Central memory CD8-positive, alpha-beta T cell (primary cell): Measurements from ENCODE around the gene HIP1.
"Not testable (repeated sequence)": the region's sequence is repeated elsewhere in the genome, so short reads cannot be mapped to it uniquely, and the experiment has no call there.

Experiments used
- ATAC-seq: fragments of 150-1000 bp; cut with Tn5 transposase; replicated peaks from 2 replicates; pipeline ENCODE4 v1.10.0; 2022; ENCODE audit warnings: mild to moderate bottlenecking, moderate FRiP score, moderate number of reproducible peaks; ENCODE audit not compliant: poor library complexity, severe bottlenecking; ENCODE audit errors: extremely low read depth
- DNase-seq, 2 donors: peaks; one replicate each; pipeline ENCODE4 v3.0.0; 2021; ENCODE audit warnings: low spot score in 2 of 2
- H3K27ac Mint-ChIP-seq: one replicate; pipeline ENCODE4 v1.8.0; 2022; ENCODE audit warnings: low read depth, mild to moderate bottlenecking, moderate library complexity, mixed read lengths
- H3K27me3 Mint-ChIP-seq: one replicate; pipeline ENCODE4 v1.8.0; 2022; ENCODE audit warnings: mixed read lengths
- H3K36me3 Mint-ChIP-seq: one replicate; pipeline ENCODE4 v1.8.0; 2022; ENCODE audit warnings: mild to moderate bottlenecking, moderate library complexity, mixed read lengths; ENCODE audit not compliant: insufficient read depth
- H3K4me1 Mint-ChIP-seq: one replicate; pipeline ENCODE4 v1.8.0; 2022; ENCODE audit warnings: mixed read lengths
- H3K4me3 Mint-ChIP-seq: one replicate; pipeline ENCODE4 v1.8.0; 2022; ENCODE audit warnings: mild to moderate bottlenecking, moderate library complexity, mixed read lengths
- H3K9me3 Mint-ChIP-seq: one replicate; pipeline ENCODE4 v1.8.0; 2022; ENCODE audit warnings: mixed read lengths

The HIP1 gene

DNA sequence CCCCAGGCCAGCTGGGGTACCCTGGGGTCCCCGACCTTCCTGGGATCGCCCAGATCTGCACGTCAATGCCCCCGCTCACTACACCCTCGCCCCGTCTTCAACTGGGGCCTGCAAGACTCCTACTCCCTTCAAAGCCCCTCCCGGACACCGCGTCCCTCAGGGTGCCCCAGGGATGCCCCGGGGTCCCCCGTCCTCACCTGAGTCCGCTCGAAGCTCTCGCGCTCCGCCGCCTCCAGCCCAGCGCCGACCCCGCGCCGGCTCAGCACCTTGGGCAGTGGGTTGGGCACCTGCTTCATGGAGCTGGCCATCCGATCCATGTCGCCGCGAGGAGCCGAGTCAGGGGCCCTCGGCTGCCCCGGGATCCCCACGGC is at the start of gene HIP1:
Gene HIP1, minus strand, starts transcription at position 338 of the 371 bp plus-strand sequence. Its CDS starts 21 bp downstream, at position 317.
- DNase-seq (no peak), ATAC-seq (no peak)
- Mint-ChIP-seq H3K27me3 (no peaks in the 10 kb centered on the region), H3K9me3 (no peaks in the 10 kb centered on the region), H3K4me3 (peak within 1 kb of the TSS; percentile 84), H3K36me3 (peaks cover 7% of the 10 kb centered on the region), H3K27ac (peak within 1 kb of the TSS; percentile 92), H3K4me1 (peaks cover 32% of the 10 kb centered on the region)

DNA sequence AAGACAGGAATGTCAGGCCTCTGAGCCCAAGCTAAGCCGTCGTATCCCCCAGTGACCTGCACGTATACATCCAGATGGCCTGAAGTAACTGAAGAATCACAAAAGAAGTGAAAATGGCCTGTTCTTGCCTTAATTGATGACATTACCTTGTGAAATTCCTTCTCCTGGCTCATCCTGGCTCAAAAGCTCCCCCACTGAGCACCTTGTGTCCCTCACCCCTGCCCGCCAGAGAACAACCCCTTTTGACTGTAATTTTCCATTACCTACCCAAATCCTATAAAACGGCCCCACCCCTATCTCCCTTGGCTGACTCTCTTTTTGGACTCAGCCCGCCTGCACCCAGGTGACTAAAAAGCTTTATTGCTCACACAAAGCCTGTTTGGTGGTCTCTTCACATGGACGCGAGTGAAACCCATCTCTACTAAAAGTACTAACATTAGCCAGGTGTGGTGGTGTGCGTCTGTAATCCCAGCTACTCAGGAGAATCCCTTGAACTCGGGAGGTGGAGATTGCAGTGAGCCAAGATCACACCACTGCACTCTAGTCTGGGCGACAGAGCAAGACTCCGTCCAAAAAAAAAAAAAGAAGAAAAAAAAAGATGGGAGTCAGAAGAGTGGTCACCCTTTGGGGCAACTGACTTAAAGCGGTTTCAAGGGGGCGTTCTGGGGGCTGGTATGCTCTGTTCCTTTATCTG is 49.6 kb upstream of the HIP1 start:
- not testable (repeated sequence) for H3K27me3 Mint-ChIP-seq, H3K4me1 Mint-ChIP-seq, H3K9me3 Mint-ChIP-seq, ATAC-seq, DNase-seq, H3K36me3 Mint-ChIP-seq, H3K27ac Mint-ChIP-seq, H3K4me3 Mint-ChIP-seq

DNA sequence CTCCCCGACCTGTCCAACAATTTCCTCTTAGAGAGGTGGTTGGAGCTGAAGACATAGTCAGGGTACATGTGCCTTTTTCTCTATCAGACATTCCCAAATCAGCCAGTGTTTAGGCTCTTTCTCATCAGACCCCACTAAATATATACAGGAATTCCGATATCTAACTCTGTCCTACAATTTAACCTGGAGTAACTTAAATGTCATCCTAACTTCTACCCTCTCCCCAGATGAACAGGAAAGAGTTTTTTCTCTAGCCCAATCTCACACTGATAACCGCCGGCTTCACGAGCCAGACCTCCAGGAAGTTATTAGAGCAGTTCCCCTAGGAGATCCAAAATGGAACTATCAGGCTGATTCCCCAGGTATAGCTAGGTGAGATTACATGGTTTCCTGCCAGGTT is 44.3 kb upstream of the HIP1 start:
- not testable (repeated sequence) for H3K4me1 Mint-ChIP-seq, ATAC-seq, DNase-seq, H3K36me3 Mint-ChIP-seq, H3K4me3 Mint-ChIP-seq, H3K27ac Mint-ChIP-seq, H3K9me3 Mint-ChIP-seq
- peaks cover 28% of the 10 kb centered on the region for H3K27me3 Mint-ChIP-seq

DNA sequence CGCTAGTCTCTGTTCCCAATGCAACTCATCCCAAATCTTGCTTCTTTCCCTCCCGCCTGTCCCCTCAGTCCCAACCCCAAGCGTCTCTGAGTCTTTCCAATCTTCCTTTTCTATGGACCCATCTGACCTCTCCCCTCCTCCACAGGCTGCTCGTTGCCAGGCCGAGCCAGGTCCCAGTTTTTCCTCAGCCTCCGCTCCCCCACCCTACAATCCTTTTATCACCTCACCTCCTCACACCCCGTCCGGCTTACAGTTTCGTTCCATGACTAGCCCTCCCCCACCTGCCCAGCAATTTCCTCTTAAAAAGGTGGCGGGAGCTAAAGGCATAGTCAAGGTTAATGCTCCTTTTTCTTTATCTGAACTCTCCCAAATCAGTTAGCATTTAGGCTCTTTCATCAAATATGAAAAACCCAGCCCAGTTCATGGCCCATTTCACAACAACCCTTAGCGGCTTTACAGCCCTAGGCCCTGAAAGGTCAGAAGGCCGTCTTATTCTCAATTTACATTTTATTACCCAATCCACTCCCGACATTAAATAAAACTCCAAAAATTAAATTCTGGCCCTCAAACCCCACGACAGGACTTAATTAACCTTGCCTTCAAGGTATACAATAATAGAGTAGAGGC is 42.0 kb upstream of the HIP1 start:
- not testable (repeated sequence) for ATAC-seq, DNase-seq, H3K9me3 Mint-ChIP-seq, H3K4me3 Mint-ChIP-seq, H3K4me1 Mint-ChIP-seq, H3K27ac Mint-ChIP-seq
- peaks cover 28% of the 10 kb centered on the region for H3K27me3 Mint-ChIP-seq
- H3K36me3 Mint-ChIP-seq, result peaks cover 11% of the 10 kb centered on the region

DNA sequence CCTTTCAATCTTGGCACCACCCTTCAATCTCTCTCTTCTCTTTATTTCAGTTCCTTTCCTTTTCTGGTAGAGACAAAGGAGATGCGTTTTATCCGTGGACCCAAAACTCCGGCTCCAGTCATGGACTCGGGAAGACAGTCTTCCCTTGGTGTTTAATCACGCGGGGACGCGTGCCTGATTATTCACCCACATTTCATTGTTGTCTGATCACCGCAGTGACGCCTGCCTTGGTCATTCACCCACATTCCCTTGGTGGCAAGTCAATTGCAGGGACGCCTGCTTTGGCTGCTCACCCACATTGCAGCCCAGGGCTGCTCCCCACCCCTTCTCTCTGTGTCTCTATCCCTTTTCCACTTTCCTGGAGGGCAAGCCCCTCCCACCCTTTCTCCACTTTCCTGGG is 40.8 kb upstream of the HIP1 start:
- ATAC-seq, H3K9me3 Mint-ChIP-seq, H3K4me3 Mint-ChIP-seq, DNase-seq: not testable (repeated sequence)
- peaks cover 12% of the 10 kb centered on the region for H3K36me3 Mint-ChIP-seq
- H3K4me1 Mint-ChIP-seq, result peaks cover 12% of the 10 kb centered on the region
- H3K27ac Mint-ChIP-seq, result peak overlapping the region; percentile 54
- H3K27me3 Mint-ChIP-seq, result peaks cover 28% of the 10 kb centered on the region

DNA sequence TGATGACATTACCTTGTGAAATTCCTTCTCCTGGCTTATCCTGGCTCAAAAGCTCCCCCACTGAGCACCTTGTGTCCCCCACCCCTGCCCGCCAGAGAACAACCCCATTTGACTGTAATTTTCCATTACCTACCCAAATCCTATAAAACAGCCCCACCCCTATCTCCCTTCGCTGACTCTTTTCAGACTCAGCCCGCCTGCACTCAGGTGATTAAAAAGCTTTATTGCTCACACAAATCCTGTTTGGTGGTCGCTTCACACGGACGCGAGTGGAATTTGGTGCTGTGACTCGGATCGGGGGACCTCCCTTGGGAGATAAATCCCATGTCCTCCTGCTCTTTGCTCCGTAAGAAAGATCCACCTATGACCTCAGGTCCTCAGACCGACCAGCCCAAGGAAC is 40.3 kb upstream of the HIP1 start:
- DNase-seq, H3K27ac Mint-ChIP-seq, H3K9me3 Mint-ChIP-seq, H3K4me3 Mint-ChIP-seq, ATAC-seq: not testable (repeated sequence)
- Mint-ChIP-seq H3K36me3 (peaks cover 12% of the 10 kb centered on the region), H3K27me3 (peaks cover 28% of the 10 kb centered on the region), H3K4me1 (peaks cover 12% of the 10 kb centered on the region)

DNA sequence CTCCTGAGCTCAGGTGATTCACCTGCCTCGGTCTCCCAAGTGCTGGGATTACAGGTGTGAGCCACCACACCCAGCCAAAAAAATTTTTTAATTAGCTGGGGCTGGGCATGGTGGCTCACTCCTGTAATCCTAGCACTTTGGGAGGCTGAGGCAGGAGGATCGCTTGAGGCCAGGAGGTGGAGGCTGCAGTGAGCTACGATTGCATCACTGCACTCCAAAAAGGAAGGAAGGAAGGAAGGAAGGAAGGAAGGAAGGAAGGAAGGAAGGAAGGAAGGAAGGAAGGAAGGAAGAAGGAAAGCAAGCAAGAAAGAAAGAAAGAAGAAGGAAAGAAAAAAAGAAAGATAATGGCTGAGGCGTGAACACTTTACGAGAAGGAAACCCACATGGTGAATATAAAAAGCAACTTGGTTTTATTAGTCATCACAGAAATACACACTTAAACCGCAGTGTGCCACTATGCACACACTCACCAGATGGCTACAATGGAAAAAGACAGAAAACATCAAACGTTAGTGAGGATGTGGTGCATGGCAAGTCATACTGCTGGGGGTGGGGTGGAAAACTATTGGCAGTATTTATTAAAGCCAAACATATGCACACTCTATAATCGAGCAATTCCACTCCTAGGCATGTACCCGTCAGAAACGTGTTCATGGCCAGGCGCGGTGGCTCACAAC is 37.7 kb upstream of the HIP1 start:
- Mint-ChIP-seq H3K4me1 (peaks cover 12% of the 10 kb centered on the region), H3K27me3 (peaks cover 11% of the 10 kb centered on the region), H3K36me3 (peaks cover 9% of the 10 kb centered on the region), H3K4me3 (no peak overlapping the region), H3K27ac (peak overlapping the region; percentile 47), H3K9me3 (no peaks in the 10 kb centered on the region)
- DNase-seq (peak in 1 of 2 donors; percentile 58), ATAC-seq (peak; percentile 96)

DNA sequence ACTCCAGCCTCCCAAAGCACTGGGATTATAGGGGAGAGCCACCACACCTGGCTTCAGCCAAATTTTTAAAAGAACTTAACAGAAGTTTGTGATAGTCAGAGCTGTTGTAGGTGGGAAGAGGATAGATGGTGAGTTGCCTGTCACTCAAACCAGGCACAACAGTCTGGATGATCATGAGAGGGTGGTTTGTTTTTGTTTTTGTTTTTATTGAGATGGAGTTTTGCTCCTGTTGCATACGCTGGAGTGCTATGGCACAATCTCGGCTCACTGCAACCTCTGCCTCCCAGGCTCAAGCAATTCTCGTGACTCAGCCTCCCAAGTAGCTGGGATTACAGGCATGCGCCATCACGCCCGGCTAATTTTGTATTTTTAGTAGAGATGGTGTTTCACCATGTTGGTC is 35.2 kb upstream of the HIP1 start:
- ATAC-seq, H3K9me3 Mint-ChIP-seq, H3K4me3 Mint-ChIP-seq, H3K36me3 Mint-ChIP-seq, DNase-seq, H3K27me3 Mint-ChIP-seq, H3K27ac Mint-ChIP-seq: not testable (repeated sequence)
- peaks cover 12% of the 10 kb centered on the region for H3K4me1 Mint-ChIP-seq

DNA sequence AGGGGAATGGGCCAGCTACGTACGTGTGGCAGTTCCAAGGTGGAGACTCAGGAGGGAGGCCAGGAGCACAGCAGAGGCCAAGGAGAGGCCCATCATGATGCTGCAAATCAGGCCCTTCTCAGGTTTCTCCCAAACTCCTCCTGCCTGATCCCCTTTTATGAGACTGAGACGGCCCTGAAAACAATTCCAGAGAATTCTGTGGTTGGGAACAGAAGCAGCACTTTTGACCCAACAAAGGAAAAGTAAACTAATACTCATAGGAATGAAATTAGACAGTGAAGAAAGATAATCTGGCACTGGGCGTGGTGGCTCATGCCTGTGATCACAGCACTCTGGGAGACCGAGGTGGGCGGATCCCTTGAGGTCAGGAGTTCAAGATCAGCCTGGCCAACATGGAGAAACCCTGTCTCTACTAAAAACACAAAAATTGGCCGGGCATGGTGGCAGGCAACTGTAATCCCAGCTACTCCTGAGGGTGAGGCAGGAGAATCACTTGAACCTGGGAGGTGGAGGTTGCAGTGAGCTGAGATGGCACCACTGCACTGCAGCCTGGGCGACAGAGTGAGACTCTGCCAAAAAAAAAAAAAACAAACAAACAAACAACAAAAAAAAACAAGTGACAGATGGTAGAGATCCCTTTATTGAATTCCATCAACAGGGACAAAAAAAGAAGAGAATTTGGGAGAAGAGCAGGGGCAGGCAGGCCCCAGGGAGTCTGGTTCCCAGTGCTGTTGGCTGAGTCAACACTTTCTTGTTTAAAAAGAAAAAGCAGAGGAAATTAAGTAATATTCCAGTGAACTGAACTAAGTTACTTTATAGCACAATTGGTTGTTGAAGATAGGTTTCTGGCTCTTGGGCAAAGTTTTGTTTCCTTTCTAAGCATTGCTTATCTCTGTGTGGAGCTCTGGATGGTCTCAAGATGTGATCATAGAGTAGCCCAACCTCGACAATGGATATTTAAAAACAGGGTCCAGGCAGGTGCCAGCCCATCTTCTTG is 33.6 kb upstream of the HIP1 start, which contains the start of gene CCL26:
Gene CCL26, minus strand, starts transcription at position 131 of the 997 bp plus-strand sequence. Its CDS starts 35 bp downstream, at position 96.
- DNase-seq, result no peak
- H3K4me3 Mint-ChIP-seq, result no peak within 1 kb of the TSS
- H3K36me3 Mint-ChIP-seq, result peaks cover 6% of the 10 kb centered on the region
- no peak within 1 kb of the TSS for H3K27ac Mint-ChIP-seq
- ATAC-seq, result no peak
- no peaks in the 10 kb centered on the region for H3K9me3 Mint-ChIP-seq
- no peaks in the 10 kb centered on the region for H3K27me3 Mint-ChIP-seq
- H3K4me1 Mint-ChIP-seq, result peaks cover 12% of the 10 kb centered on the region

DNA sequence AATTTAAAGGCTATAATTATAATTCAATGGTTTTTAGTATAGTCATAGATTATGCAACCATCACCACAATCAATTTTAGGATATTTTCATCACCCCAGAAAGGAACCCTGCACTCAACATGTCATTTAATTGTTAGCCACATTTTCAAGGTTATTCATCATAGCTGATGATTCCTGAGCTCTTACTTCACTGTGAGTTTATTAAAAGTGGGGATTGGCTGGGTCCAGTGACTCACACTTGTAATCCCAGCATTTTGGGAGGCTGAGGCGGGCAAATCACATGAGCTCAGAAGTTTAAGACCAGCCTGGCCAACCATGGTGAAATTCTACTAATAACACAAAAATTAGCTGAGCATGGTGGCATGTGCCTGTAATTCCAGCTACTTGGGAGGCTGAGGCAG is 32.5 kb upstream of the HIP1 start:
- H3K4me1 Mint-ChIP-seq, result peaks cover 12% of the 10 kb centered on the region
- no peaks in the 10 kb centered on the region for H3K27me3 Mint-ChIP-seq
- no peaks in the 10 kb centered on the region for H3K9me3 Mint-ChIP-seq
- H3K36me3 Mint-ChIP-seq, result peaks cover 4% of the 10 kb centered on the region
- DNase-seq (no peak), ATAC-seq (no peak)
- no peak overlapping the region for H3K4me3 Mint-ChIP-seq
- H3K27ac Mint-ChIP-seq, result no peak overlapping the region

DNA sequence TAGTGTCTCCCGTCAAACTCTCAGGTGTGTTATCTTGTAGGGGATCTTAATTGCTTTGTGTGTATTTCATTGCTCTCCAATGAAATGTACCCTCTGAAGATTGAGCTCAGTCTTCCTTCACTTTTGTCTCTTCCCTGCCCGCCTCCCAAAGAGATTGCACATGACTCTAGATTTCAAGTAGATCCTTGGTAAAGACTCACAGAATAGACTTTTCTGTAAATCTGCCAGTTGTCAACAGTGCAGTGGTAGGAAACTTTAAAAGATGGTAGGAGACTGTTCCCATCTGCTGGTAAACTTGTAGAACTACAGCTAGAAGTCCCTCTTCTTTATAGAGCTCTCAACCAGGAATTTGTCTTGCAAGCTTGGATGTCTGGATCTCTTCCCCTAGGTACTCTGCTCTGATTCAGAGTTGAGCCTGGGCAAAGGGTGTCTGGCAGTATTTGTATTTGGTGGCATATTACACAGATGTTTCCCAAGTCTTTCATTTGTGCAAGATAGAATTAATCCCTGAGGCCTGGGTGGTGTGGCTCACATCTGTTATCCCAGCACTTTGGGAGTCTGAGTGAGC is 23.7 kb upstream of the HIP1 start:
- ATAC-seq, result peak; percentile 77
- Mint-ChIP-seq H3K4me1 (peaks cover 6% of the 10 kb centered on the region), H3K9me3 (no peaks in the 10 kb centered on the region), H3K27ac (peak overlapping the region; percentile 23), H3K4me3 (no peak overlapping the region), H3K27me3 (no peaks in the 10 kb centered on the region), H3K36me3 (no peaks in the 10 kb centered on the region)
- DNase-seq, result no peak

DNA sequence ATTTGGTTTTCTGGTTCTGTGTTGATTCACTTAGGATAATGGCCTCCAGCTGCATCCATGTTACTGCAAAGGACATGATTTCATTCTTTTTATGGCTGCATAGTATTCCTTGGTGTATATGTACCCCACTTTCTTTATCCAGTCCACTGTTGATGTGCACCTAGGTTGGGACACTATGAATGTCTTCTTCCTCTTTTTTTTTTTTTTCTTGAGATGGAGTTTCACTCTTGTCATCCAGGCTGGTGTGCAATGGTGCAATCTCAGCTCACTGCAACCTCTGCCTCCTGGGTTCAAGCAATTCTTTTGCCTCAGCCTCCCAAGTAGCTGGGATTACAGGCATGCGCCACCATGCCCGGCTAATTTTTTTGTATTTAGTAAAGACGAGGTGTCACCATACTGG is 23.1 kb upstream of the HIP1 start:
- H3K27me3 Mint-ChIP-seq, H3K9me3 Mint-ChIP-seq, ATAC-seq, H3K36me3 Mint-ChIP-seq, DNase-seq, H3K4me3 Mint-ChIP-seq, H3K4me1 Mint-ChIP-seq: not testable (repeated sequence)
- peak overlapping the region; percentile 23 for H3K27ac Mint-ChIP-seq
